H1 (cell line): ENCODE data around the gene METTL8. TPM values are rescaled to one million over a fixed set of nuclear protein-coding genes. Genes with fewer than 3 reads are reported as not detected.

Experiments
- CTCF ChIA-PET: fragments of 300-600 bp; sonication (Branson Sonifier 250); formaldehyde crosslinking; loops from one replicate; lab custom pipeline; 2021; ENCODE audit not compliant: partially characterized antibody; lab: Charles Lee
- POLR2A ChIA-PET: fragments of 300-600 bp; sonication (Branson Sonifier 250); formaldehyde crosslinking; loops from one replicate; lab custom pipeline; 2021; ENCODE audit warnings: inconsistent platforms; ENCODE audit not compliant: partially characterized antibody; lab: Charles Lee
- DNase-seq, 2 experiments: peaks; one replicate each; pipeline versions ENCODE4 v3.0.0 to v3.0.0-alpha.2; 2010 to 2022; ENCODE audit warnings: low spot score in 2 of 2, low read depth in 1 of 2, mixed read lengths in 1 of 2
- FAIRE-seq: peaks from 2 replicates; lab custom pipeline; 2011; peaks lifted over from hg19 to GRCh38; lab: Jason Lieb, UNC
- H2AFZ ChIP-seq: 2 replicates; pipeline ENCODE4 v1.8.1; 2012; ENCODE audit warnings: low read length, inconsistent platforms
- H2AK5ac ChIP-seq: 2 replicates; pipeline ENCODE4 v1.6.1; 2013; ENCODE audit warnings: low read depth, low read length
- H2BK120ac ChIP-seq: replicated peaks from 2 replicates; pipeline ENCODE3; 2013; ENCODE audit warnings: low read depth, low read length, inconsistent platforms
- H2BK12ac ChIP-seq: 2 replicates; pipeline ENCODE4 v1.6.1; 2013; ENCODE audit warnings: low read depth, low read length
- H2BK15ac ChIP-seq: 2 replicates; pipeline ENCODE4 v1.6.1; 2013; ENCODE audit warnings: low read length
- H2BK20ac ChIP-seq: 2 replicates; pipeline ENCODE4 v1.6.1; 2013; ENCODE audit warnings: low read length
- H2BK5ac ChIP-seq: 2 replicates; pipeline ENCODE4 v1.6.1; 2013; ENCODE audit warnings: low read depth, low read length
- H3K14ac ChIP-seq: 2 replicates; pipeline ENCODE4 v1.6.1; 2013; ENCODE audit warnings: inconsistent platforms; ENCODE audit not compliant: insufficient read length
- H3K18ac ChIP-seq: 2 replicates; pipeline ENCODE4 v1.6.1; 2013; ENCODE audit warnings: low read length; ENCODE audit errors: extremely low read depth
- H3K23ac ChIP-seq: 2 replicates; pipeline ENCODE4 v1.6.1; 2013; ENCODE audit warnings: inconsistent platforms; ENCODE audit not compliant: insufficient read length
- H3K23me2 ChIP-seq: 2 replicates; pipeline ENCODE4 v1.6.1; 2013; ENCODE audit warnings: low read depth, low read length
- H3K27ac ChIP-seq: 2 replicates; pipeline ENCODE4 v1.6.1; 2011; ENCODE audit warnings: low read depth, low read length, inconsistent platforms
- H3K27me3 ChIP-seq, 4 experiments: replicated peaks in 1 of 4; 1 replicate in 1 of 4; 2 replicates in 3 of 4; pipeline versions ENCODE4 v1.6.1 to v1.8.1; 2011 to 2013; ENCODE audit warnings: low read length in 3 of 4, mild to moderate bottlenecking in 3 of 4, inconsistent platforms in 2 of 4, mixed read lengths in 2 of 4, moderate library complexity in 1 of 4; ENCODE audit not compliant: control insufficient read depth in 3 of 4, insufficient read depth in 3 of 4; ENCODE audit errors: extremely low read depth in 1 of 4
- H3K36me3 ChIP-seq, 4 experiments: 2 replicates each; pipeline versions ENCODE4 v1.6.1 to v1.8.1; 2011 to 2013; ENCODE audit warnings: mild to moderate bottlenecking in 4 of 4, low read length in 3 of 4, moderate library complexity in 2 of 4, control low read depth in 1 of 4, inconsistent platforms in 1 of 4; ENCODE audit not compliant: insufficient read depth in 4 of 4, control insufficient read depth in 2 of 4
- H3K4ac ChIP-seq: replicated peaks from 2 replicates; pipeline ENCODE3; 2013; ENCODE audit warnings: low read length, low read depth, mixed read lengths, inconsistent platforms; ENCODE audit not compliant: insufficient read length
- H3K4me1 ChIP-seq, 4 experiments: replicated peaks in 1 of 4; 1 replicate in 1 of 4; 2 replicates in 3 of 4; pipeline versions ENCODE4 v1.6.1 to v1.8.1; 2011 to 2013; ENCODE audit warnings: low read length in 3 of 4, inconsistent platforms in 2 of 4, mixed read lengths in 1 of 4; ENCODE audit not compliant: insufficient read depth in 4 of 4, control insufficient read depth in 3 of 4
- H3K4me2 ChIP-seq, 2 experiments: 2 replicates each; pipeline versions ENCODE4 v1.6.1 to v1.8.1; 2011 to 2013; ENCODE audit warnings: low read depth in 2 of 2, low read length in 2 of 2, control low read depth in 1 of 2, inconsistent platforms in 1 of 2, mild to moderate bottlenecking in 1 of 2; ENCODE audit not compliant: insufficient read depth in 1 of 2
- H3K4me3 ChIP-seq, 4 experiments: fragments of 200-600, 300-600 bp in 1 of 4; sonication (generic), shearing (Covaris generic), sonication (Bioruptor Twin) in 1 of 4; 2 replicates each; pipeline versions ENCODE4 v1.5.1 to v1.8.1; 2011 to 2016; ENCODE audit warnings: low read length in 4 of 4, low read depth in 3 of 4, control low read depth in 2 of 4, inconsistent platforms in 2 of 4, mild to moderate bottlenecking in 2 of 4, mixed read lengths in 1 of 4, moderate library complexity in 1 of 4; ENCODE audit not compliant: insufficient read depth in 2 of 4; ENCODE audit errors: extremely low read depth in 1 of 4
- H3K56ac ChIP-seq: replicated peaks from 2 replicates; pipeline ENCODE3; 2013; ENCODE audit warnings: low read depth, mild to moderate bottlenecking, mixed read lengths, low read length, inconsistent platforms; ENCODE audit not compliant: insufficient read length
- H3K79me1 ChIP-seq: 2 replicates; pipeline ENCODE4 v1.6.1; 2013; ENCODE audit warnings: low read depth, low read length, control low read depth
- H3K79me2 ChIP-seq, 2 experiments: 2 replicates each; pipeline versions ENCODE4 v1.6.1 to v1.8.1; 2012 to 2013; ENCODE audit warnings: low read length in 2 of 2, mild to moderate bottlenecking in 2 of 2, inconsistent platforms in 1 of 2; ENCODE audit not compliant: insufficient read depth in 2 of 2, control insufficient read depth in 1 of 2
- H3K9ac ChIP-seq, 4 experiments: replicated peaks in 1 of 4; 1 replicate in 1 of 4; 2 replicates in 3 of 4; pipeline versions ENCODE4 v1.6.1 to v1.8.1; 2011 to 2013; ENCODE audit warnings: low read depth in 3 of 4, low read length in 3 of 4, control low read depth in 2 of 4, mild to moderate bottlenecking in 2 of 4, moderate library complexity in 2 of 4, inconsistent platforms in 1 of 4; ENCODE audit errors: extremely low read depth in 1 of 4
- H3K9me3 ChIP-seq, 2 experiments: 2 replicates each; pipeline versions ENCODE4 v1.6.1 to v1.8.1; 2012 to 2013; ENCODE audit warnings: mild to moderate bottlenecking in 2 of 2, moderate library complexity in 2 of 2, control low read depth in 1 of 2, inconsistent platforms in 1 of 2, low read depth in 1 of 2, low read length in 1 of 2, mixed read lengths in 1 of 2; ENCODE audit not compliant: insufficient read depth in 2 of 2
- H4K20me1 ChIP-seq, 2 experiments: replicated peaks in 1 of 2; 2 replicates each; pipeline versions ENCODE3 to v1.8.1; 2011 to 2013; ENCODE audit warnings: inconsistent platforms in 2 of 2, low read length in 2 of 2, mild to moderate bottlenecking in 1 of 2; ENCODE audit not compliant: insufficient read depth in 2 of 2, control insufficient read depth in 1 of 2
- H4K5ac ChIP-seq: 2 replicates; pipeline ENCODE4 v1.6.1; 2013; ENCODE audit warnings: low read length, low read depth, mixed read lengths, inconsistent platforms; ENCODE audit not compliant: insufficient read length
- H4K8ac ChIP-seq: 2 replicates; pipeline ENCODE4 v1.8.0; 2013; ENCODE audit warnings: mild to moderate bottlenecking, moderate library complexity, low read length, inconsistent platforms; ENCODE audit not compliant: insufficient read depth; ENCODE audit errors: extremely low read depth
- H4K91ac ChIP-seq: replicated peaks from 2 replicates; pipeline ENCODE3; 2013; ENCODE audit warnings: low read length, mixed read lengths, inconsistent platforms; ENCODE audit not compliant: insufficient read length
- EP300 ChIP-seq, 2 experiments: IDR thresholded peaks; 1 replicate in 1 of 2; 2 replicates in 1 of 2; pipeline ENCODE4 v1.6.1; 2011 to 2012; ENCODE audit warnings: low read depth in 2 of 2, low read length in 2 of 2, mild to moderate bottlenecking in 2 of 2, borderline replicate concordance in 1 of 2, inconsistent platforms in 1 of 2, moderate library complexity in 1 of 2
- JUN ChIP-seq: IDR thresholded peaks from 2 replicates; pipeline ENCODE4 v1.6.1; 2011; ENCODE audit warnings: low read depth, mild to moderate bottlenecking, improper control_type of control experiment, low read length
- KDM1A ChIP-seq: fragments of 200-600, 300-600 bp; sonication (generic); IDR thresholded peaks from 2 replicates; pipeline ENCODE4 v1.7.1; 2016; ENCODE audit warnings: mild to moderate bottlenecking, low read length, borderline replicate concordance
- NRF1 ChIP-seq: IDR thresholded peaks from 2 replicates; pipeline ENCODE4 v1.6.1; 2011; ENCODE audit warnings: mild to moderate bottlenecking, low read depth, low read length, improper control_type of control experiment
- PHF8 ChIP-seq: fragments of 200-600 bp; sonication (generic); conservative IDR thresholded peaks from 2 replicates; pipeline ENCODE4 v1.7.1; 2012; ENCODE audit warnings: low read depth, mild to moderate bottlenecking, inconsistent platforms, low read length, moderate library complexity
- RBBP5 ChIP-seq: IDR thresholded peaks from 2 replicates; pipeline ENCODE4 v1.7.1; 2012; ENCODE audit warnings: low read depth, mild to moderate bottlenecking, inconsistent platforms, low read length, moderate library complexity, borderline replicate concordance
- RFX5 ChIP-seq: IDR thresholded peaks from 2 replicates; pipeline ENCODE4 v1.6.1; 2011; ENCODE audit warnings: low read depth, low read length, improper control_type of control experiment, borderline replicate concordance
- SRF ChIP-seq: IDR thresholded peaks from 2 replicates; pipeline ENCODE4 v1.6.1; 2011; ENCODE audit warnings: mild to moderate bottlenecking, low read depth, low read length, moderate library complexity
- SUZ12 ChIP-seq: fragments of 200-600 bp; sonication (generic); IDR thresholded peaks from 2 replicates; pipeline ENCODE4 v1.6.1; 2012; ENCODE audit warnings: mild to moderate bottlenecking, inconsistent platforms, low read length, moderate library complexity, mixed read lengths
- TAF1 ChIP-seq: IDR thresholded peaks from 2 replicates; pipeline ENCODE4 v1.6.1; 2011; ENCODE audit warnings: mild to moderate bottlenecking, low read depth, low read length
- YY1 ChIP-seq: IDR thresholded peaks from 2 replicates; pipeline ENCODE4 v1.6.1; 2011; ENCODE audit warnings: low read depth, mild to moderate bottlenecking, low read length
- WGBS, 2 experiments: shearing (Covaris generic) in 1 of 2; methylation state at CpG; one replicate each; pipeline versions ENCODE4 v1.1.6 to v1.1.7; 2013 to 2015; ENCODE audit warnings: low lambda C conversion rate in 2 of 2, mixed read lengths in 2 of 2, inconsistent platforms in 1 of 2, low coverage in 1 of 2, missing lambda C conversion rate in 1 of 2; ENCODE audit not compliant: insufficient replicate concordance in 2 of 2, insufficient coverage in 1 of 2, insufficient read length in 1 of 2; ENCODE audit errors: extremely low coverage in 1 of 2, missing lambda C conversion rate in 1 of 2; 5-methylcytosine and 5-hydroxymethylcytosine counted together
- polyA plus RNA-seq, 7 experiments: library from polyadenylated mRNA; depleted of rRNA in 3 of 7; stranded (reverse) in 5 of 7; unstranded in 2 of 7; fragments of >200 nt in 5 of 7; fragments of 200-250 nt in 2 of 7; gene quantifications; 1 replicate in 5 of 7; 2 replicates in 1 of 7; 4 replicates in 1 of 7; pipeline versions ENCODE4 v1.2.1 to v1.2.3, GENCODE V29; 2011 to 2013; ENCODE audit warnings: missing spikeins in 2 of 7, mixed read lengths in 2 of 7
- total RNA-seq: library from RNA; stranded (reverse); fragmentation: NEBNext Ultra II Directional; extraction: Animal tissue kit (Norgen Biotek cat#: 25700); gene quantifications from 2 replicates; pipeline ENCODE4 v1.2.1, GENCODE V29; 2021

The METTL8 gene
- total and polyA plus RNA-seq, 2 of the 8 experiments (the other 6 are each of a cell fraction or from before 2014, with no cell fraction given), result 17.6 to 79.7 TPM

GRCh38 chr2:171416009-171416926 is 17.5 kb downstream of the METTL8 start:
- Histone ChIP-seq H4K91ac (peak overlapping the region; percentile 56), H3K36me3 (no peaks in the 10 kb centered on the region), H2AFZ (no peak overlapping the region), H2BK20ac (no peak overlapping the region), H3K79me2 (peaks cover 4 to 81% of the 10 kb centered on the region in 2 experiments; a peak in 2 of 4 replicates), H3K4ac (no peak overlapping the region), H3K23me2 (no peaks in the 10 kb centered on the region), H3K9ac (no peak overlapping the region), H2BK12ac (no peak overlapping the region), H3K4me3 (no peak overlapping the region), H3K79me1 (no peaks in the 10 kb centered on the region), H3K56ac (no peak overlapping the region), H3K4me1 (peaks cover 0 to 9% (median 0%) of the 10 kb centered on the region in 4 experiments; a peak in 2 of 7 replicates), H4K20me1 (peaks cover 0 to 2% of the 10 kb centered on the region in 2 experiments), H2BK15ac (no peak overlapping the region), H3K14ac (no peak overlapping the region), H3K4me2 (no peak overlapping the region), H3K18ac (peak overlapping the region; percentile 72; the same call in 1 of the 2 replicates), H2BK120ac (no peak overlapping the region), H3K9me3 (no peaks in the 10 kb centered on the region), H3K27ac (no peak overlapping the region), H2AK5ac (no peak overlapping the region), H3K27me3 (no peaks in the 10 kb centered on the region), H4K8ac (no peak overlapping the region), H3K23ac (no peak overlapping the region), H4K5ac (no peak overlapping the region), H2BK5ac (no peak overlapping the region)
- FAIRE-seq (peak; percentile 94), DNase-seq (peak; percentile 65 to 79)
- CTCF ChIA-PET, result interaction anchor here (0.6 to 2.7 kb wide), 48 partner anchors 8 to 1794 kb away, joined by 3 to 20 read pairs (median 4); partner anchors contain the start of genes DCAF17, METTL8 and TLK1
- 54% methylated on average over 7 of the region's 7 CpGs; no CpG with 5 or more reads in 1 of the 2 experiments for WGBS, 2 experiments
- POLR2A ChIA-PET, result interaction anchor here (0.7 to 2.6 kb wide), 4 partner anchors 15 to 257 kb away, joined by 3 to 15 read pairs (median 5); partner anchors contain the start of genes DCAF17 and METTL8
- no peak for TF ChIP-seq TAF1
- TF ChIP-seq YY1, result peak; percentile 57; the same call in 1 of the 2 replicates
- TF ChIP-seq RBBP5, result no peak
- no peak for TF ChIP-seq SUZ12
- TF ChIP-seq PHF8, result no peak
- TF ChIP-seq KDM1A, result no peak
- TF ChIP-seq SRF, result no peak
- TF ChIP-seq RFX5, result no peak
- TF ChIP-seq NRF1, result no peak
- TF ChIP-seq EP300 (IDR thresholded peaks at IDR 0.05; ENCODE audit: borderline replicate concordance in 1 of 2, low read depth in 2 of 2, low read length in 2 of 2), result no peak
- no peak for TF ChIP-seq JUN
